Astrocyte (in vitro differentiated cells and primary cell): ENCODE measurements around the gene HSPBAP1.

Experiments used
- CTCF ChIP-seq: IDR thresholded peaks from 2 replicates; pipeline ENCODE4 v1.5.1; 2011; ENCODE audit warnings: low read depth, mild to moderate bottlenecking, inconsistent platforms, low read length, moderate library complexity; ENCODE audit not compliant: insufficient read depth
- EZH2 ChIP-seq: IDR thresholded peaks from 2 replicates; pipeline ENCODE4 v1.6.1; 2012; ENCODE audit warnings: mild to moderate bottlenecking, low read length, inconsistent platforms; ENCODE audit not compliant: insufficient read depth

DNA sequence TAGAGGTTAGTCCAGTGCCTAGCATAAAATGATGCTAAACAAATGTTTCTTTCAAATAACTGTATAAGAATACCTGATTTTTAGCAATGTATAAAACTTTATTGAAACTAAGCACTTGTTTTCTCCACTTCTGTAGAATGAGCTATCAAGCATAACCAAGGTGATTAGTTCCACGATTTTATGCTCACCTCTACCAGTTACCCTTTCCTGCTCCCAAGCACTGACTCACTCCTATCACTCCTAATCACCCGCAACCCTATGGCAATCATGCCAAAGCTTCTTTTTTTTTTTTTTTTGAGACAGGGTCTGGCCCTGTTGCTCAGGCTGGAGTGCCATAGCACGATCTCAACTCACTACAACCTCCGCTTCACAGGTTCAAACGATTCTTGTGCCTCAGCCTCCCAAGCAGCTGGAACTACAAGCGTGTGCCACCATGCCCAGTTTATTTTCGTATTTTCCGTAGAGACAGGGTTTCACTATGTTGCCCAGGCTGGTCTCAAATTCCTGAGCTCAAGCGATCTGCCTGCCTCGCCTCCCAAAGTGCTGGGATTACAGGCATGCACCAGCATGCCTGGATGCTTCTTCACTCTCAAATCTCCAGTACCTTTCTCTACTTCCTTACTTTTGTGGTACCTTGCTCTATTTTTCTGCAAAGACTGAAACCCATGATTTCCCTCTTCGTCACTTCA, 3.9 kb downstream of the HSPBAP1 start:
- no peak for TF ChIP-seq CTCF
- no peak for TF ChIP-seq EZH2
